GM23248 (cell line): ENCODE data around the gene COPG2.

ENCODE experiments used
- EZH2 ChIP-seq: fragments of 200-600 bp; sonication (generic); IDR thresholded peaks from 2 replicates; pipeline ENCODE4 v1.6.1; 2018; ENCODE audit warnings: antibody characterized with exemption, mild to moderate bottlenecking; ENCODE audit not compliant: insufficient read depth, poor library complexity, severe bottlenecking
- EZH2phosphoT487 ChIP-seq: fragments of 200-600 bp; sonication (generic); IDR thresholded peaks from 2 replicates; pipeline ENCODE4 v1.6.1; 2018; ENCODE audit warnings: antibody characterized with exemption, moderate library complexity, mild to moderate bottlenecking, low read depth; ENCODE audit not compliant: insufficient read depth

- TF ChIP-seq EZH2phosphoT487 (no peak), EZH2 (no peak)
Measured at GRCh38 chr7:130611218-130611617, 57.3 kb downstream of the COPG2 start.
